MM.1S (cell line): ENCODE results near the gene EP400.

ENCODE experiments used
- DNase-seq: peaks from one replicate; pipeline ENCODE4 v3.0.0-alpha.2; 2015
- H2AFZ ChIP-seq: fragments of 300-600 bp; sonication (generic); 2 replicates; pipeline ENCODE4 v1.6.0; 2016; ENCODE audit warnings: antibody characterized with exemption, low read length
- H3F3A ChIP-seq: fragments of 300-600 bp; sonication (generic); 2 replicates; pipeline ENCODE4 v1.6.1; 2016; ENCODE audit warnings: mild to moderate bottlenecking, antibody characterized with exemption, low read length, moderate library complexity, mixed read lengths; ENCODE audit not compliant: insufficient read depth
- H3K27ac ChIP-seq: fragments of 300-600 bp; sonication (generic); 2 replicates; pipeline ENCODE4 v1.5.1; 2016; ENCODE audit warnings: mild to moderate bottlenecking, low read length
- H3K27me3 ChIP-seq: fragments of 300-600 bp; sonication (generic); replicated peaks from 2 replicates; pipeline ENCODE4 v1.6.0; 2016; ENCODE audit warnings: low read length; ENCODE audit not compliant: insufficient read depth
- H3K36me3 ChIP-seq: fragments of 300-600 bp; sonication (generic); replicated peaks from 2 replicates; pipeline ENCODE4 v1.6.1; 2016; ENCODE audit warnings: mild to moderate bottlenecking, low read length, mixed read lengths; ENCODE audit not compliant: insufficient read depth
- H3K4me1 ChIP-seq: fragments of 300-600 bp; sonication (generic); 2 replicates; pipeline ENCODE4 v1.6.1; 2016; ENCODE audit warnings: low read length, mixed read lengths
- H3K4me2 ChIP-seq: fragments of 300-600 bp; sonication (generic); 2 replicates; pipeline ENCODE4 v1.6.0; 2016; ENCODE audit warnings: low read depth, low read length
- H3K4me3 ChIP-seq: fragments of 300-600 bp; sonication (generic); 2 replicates; pipeline ENCODE4 v1.5.1; 2016; ENCODE audit warnings: low read length, mixed read lengths
- H3K79me2 ChIP-seq: fragments of 300-600 bp; sonication (generic); 2 replicates; pipeline ENCODE4 v1.6.1; 2016; ENCODE audit warnings: mixed run types, low read length, mixed read lengths
- H3K9ac ChIP-seq: fragments of 300-600 bp; sonication (generic); 2 replicates; pipeline ENCODE4 v1.6.1; 2016; ENCODE audit warnings: low read length, mixed read lengths
- H3K9me2 ChIP-seq: fragments of 300-600 bp; sonication (generic); replicated peaks from 2 replicates; pipeline ENCODE4 v1.6.1; 2016; ENCODE audit warnings: mild to moderate bottlenecking, low read length, mixed read lengths; ENCODE audit not compliant: insufficient read depth
- H3K9me3 ChIP-seq: fragments of 300-600 bp; sonication (generic); replicated peaks from 2 replicates; pipeline ENCODE4 v1.6.1; 2016; ENCODE audit warnings: mild to moderate bottlenecking, low read length, mixed read lengths; ENCODE audit not compliant: insufficient read depth
- H4K20me1 ChIP-seq: fragments of 300-600 bp; sonication (generic); 2 replicates; pipeline ENCODE4 v1.6.1; 2016; ENCODE audit warnings: mild to moderate bottlenecking, low read length, moderate library complexity, mixed read lengths; ENCODE audit not compliant: insufficient read depth
- CTCF ChIP-seq: fragments of 300-600 bp; sonication (generic); IDR thresholded peaks from 2 replicates; pipeline ENCODE4 v1.5.1; 2016; ENCODE audit warnings: antibody characterized with exemption, low read length, mixed read lengths
- EZH2 ChIP-seq: fragments of 300-600 bp; sonication (generic); optimal IDR thresholded peaks from 2 replicates; pipeline ENCODE3; 2017; ENCODE audit warnings: low read depth, mild to moderate bottlenecking, antibody characterized with exemption, low read length, mixed read lengths
- EZH2phosphoT487 ChIP-seq: fragments of 300-600 bp; sonication (generic); IDR thresholded peaks from 2 replicates; pipeline ENCODE4 v1.6.1; 2018; ENCODE audit warnings: antibody characterized with exemption, low read length

Gene EP400

GRCh38 chr12:131915000-131915689 lies 34.6 kb upstream of the EP400 start:
- no peaks in the 10 kb centered on the region for H3K79me2 ChIP-seq
- H3K9me2 ChIP-seq, result no peaks in the 10 kb centered on the region

GRCh38 chr12:131915823-131916222 lies 33.9 kb upstream of the EP400 start:
- H3K27ac ChIP-seq, result no peak overlapping the region
- no peak overlapping the region for H3K4me2 ChIP-seq
- no peaks in the 10 kb centered on the region for H3F3A ChIP-seq
- no peaks in the 10 kb centered on the region for H3K4me1 ChIP-seq
- H3K9ac ChIP-seq, result no peak overlapping the region
- DNase-seq, result no peak
- no peaks in the 10 kb centered on the region for H3K9me2 ChIP-seq
- H3K79me2 ChIP-seq, result no peaks in the 10 kb centered on the region
- no peak overlapping the region for H3K4me3 ChIP-seq
- no peak for TF ChIP-seq CTCF
- TF ChIP-seq EZH2phosphoT487, result no peak
- TF ChIP-seq EZH2, result no peak
- H2AFZ ChIP-seq, result no peak overlapping the region
- H4K20me1 ChIP-seq, result no peaks in the 10 kb centered on the region
- H3K9me3 ChIP-seq, result no peaks in the 10 kb centered on the region
- no peaks in the 10 kb centered on the region for H3K36me3 ChIP-seq
- H3K27me3 ChIP-seq, result no peaks in the 10 kb centered on the region

More at GRCh38 chr12:131915000-131915689, 34.6 kb upstream of the EP400 start:
- H3K4me3 ChIP-seq, result no peak overlapping the region
- no peak overlapping the region for H3K4me2 ChIP-seq
- H3K4me1 ChIP-seq, result no peaks in the 10 kb centered on the region
- no peaks in the 10 kb centered on the region for H3F3A ChIP-seq
- TF ChIP-seq EZH2, result no peak
- no peak for TF ChIP-seq EZH2phosphoT487
- TF ChIP-seq CTCF, result no peak
- H3K36me3 ChIP-seq, result no peaks in the 10 kb centered on the region
- H3K9me3 ChIP-seq, result no peaks in the 10 kb centered on the region
- no peak overlapping the region for H2AFZ ChIP-seq
- no peak overlapping the region for H3K9ac ChIP-seq
- no peaks in the 10 kb centered on the region for H4K20me1 ChIP-seq
- no peak overlapping the region for H3K27ac ChIP-seq
- no peaks in the 10 kb centered on the region for H3K27me3 ChIP-seq
- no peak for DNase-seq

- H3K4me2 ChIP-seq, result no peak overlapping the region
- H4K20me1 ChIP-seq, result no peaks in the 10 kb centered on the region
- no peaks in the 10 kb centered on the region for H3K9me3 ChIP-seq
- no peak overlapping the region for H2AFZ ChIP-seq
- no peak for DNase-seq
- no peaks in the 10 kb centered on the region for H3K79me2 ChIP-seq
- no peaks in the 10 kb centered on the region for H3F3A ChIP-seq
- H3K27me3 ChIP-seq, result no peaks in the 10 kb centered on the region
- H3K36me3 ChIP-seq, result no peaks in the 10 kb centered on the region
- H3K4me1 ChIP-seq, result no peaks in the 10 kb centered on the region
- no peaks in the 10 kb centered on the region for H3K9me2 ChIP-seq
- TF ChIP-seq EZH2, result no peak
- no peak for TF ChIP-seq CTCF
- TF ChIP-seq EZH2phosphoT487, result no peak
- H3K27ac ChIP-seq, result no peak overlapping the region
- H3K4me3 ChIP-seq, result no peak overlapping the region
- H3K9ac ChIP-seq, result no peak overlapping the region
Observed at GRCh38 chr12:131916306-131917138, 33.2 kb upstream of the EP400 start.
